CD4-positive, alpha-beta T cell treated with Interleukin-1 beta for 1 hour (primary cell): ENCODE results near the gene MEG3.

Experiments used
- DNase-seq, 2 donors: peaks; one replicate each; pipeline ENCODE4 v3.0.0-alpha.2; 2020 to 2022

The MEG3 gene

DNA sequence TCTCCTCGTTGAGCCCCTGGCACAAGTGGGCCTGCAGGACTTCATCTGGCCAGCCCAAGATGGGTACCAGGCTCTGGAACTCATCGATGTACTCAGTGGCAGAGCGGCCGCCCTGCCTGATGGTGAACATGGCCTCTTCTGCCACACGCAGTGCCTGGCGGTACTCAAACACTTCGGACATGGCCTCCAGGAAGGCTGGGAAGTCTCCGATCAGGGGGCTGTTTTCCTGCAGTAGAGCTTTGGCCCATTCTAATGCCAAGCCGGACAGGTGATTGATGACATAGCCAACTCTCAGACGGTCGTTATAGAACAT, 57.8 kb downstream of the MEG3 start:
- DNase-seq: no peak

DNA sequence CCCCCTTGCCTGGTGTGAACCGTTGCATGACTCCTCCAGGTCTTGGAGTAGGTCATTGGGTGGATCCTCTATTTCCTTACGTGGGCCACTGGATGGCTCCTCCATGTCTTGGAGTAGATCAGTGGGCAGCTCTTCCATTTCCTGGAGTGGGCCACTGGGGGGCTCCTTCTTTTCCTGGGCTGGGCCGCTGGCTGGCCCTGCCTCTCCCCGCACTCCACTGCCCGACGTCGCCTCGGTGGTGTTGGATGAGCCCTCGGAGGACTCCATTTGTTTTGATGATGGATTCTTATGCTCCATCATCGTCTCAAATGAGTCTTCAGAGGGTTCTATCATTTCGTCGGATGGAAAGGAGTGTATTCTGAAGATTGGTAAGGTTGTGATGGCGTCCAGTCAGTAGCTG, 58.5 kb downstream of the MEG3 start:
- no peak for DNase-seq

GRCh38 chr14:100885196-100885595, 59.3 kb downstream of the MEG3 start:
- no peak for DNase-seq

DNA sequence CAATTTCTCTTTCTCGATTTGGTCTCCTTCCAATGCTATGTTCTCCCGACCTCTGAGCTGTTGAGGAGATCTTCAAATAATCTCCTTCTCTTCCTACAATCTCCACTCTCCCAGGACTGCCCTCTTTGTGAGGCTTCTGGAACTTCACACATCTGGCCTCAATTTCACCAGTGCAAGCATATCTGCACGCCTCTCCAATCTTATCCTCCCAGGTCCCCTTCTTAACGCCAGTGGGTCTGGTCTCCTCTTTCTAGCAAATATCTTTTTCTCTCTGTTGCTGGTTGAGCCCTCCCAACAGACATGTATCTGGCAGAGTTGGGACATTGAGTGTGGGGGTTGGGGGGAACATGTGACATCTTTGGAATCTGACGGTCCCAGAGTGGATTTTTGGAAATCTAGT, 59.7 kb downstream of the MEG3 start:
- no peak for DNase-seq

DNA sequence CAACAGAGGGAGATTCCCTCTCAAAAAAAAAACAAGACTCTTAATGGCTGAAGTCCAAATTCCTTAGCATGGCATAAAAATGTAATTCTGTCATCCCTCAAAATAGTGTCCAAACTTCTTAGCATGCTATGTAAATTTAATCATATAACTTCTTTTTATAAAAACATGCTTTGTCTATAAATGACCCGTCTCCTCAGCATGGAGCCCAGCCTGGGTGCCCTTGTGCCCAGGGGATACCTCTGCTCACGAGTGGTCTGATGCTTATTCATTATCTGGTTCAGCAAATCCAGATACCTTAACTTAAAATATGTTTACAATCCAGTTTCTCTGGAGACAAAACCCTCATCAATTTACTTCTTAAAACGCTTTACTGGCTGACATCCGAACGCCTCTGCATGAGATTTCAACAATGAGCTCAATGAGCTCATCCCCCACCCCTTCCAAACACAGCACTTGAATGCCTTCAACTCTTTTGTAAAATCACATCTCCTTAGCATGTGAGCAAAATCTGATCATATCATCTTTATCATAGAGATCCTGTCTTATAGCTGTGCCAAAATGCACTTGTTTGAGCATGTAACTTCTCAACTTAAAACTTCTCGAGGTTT, 61.9 kb downstream of the MEG3 start:
- no peak for DNase-seq

DNA sequence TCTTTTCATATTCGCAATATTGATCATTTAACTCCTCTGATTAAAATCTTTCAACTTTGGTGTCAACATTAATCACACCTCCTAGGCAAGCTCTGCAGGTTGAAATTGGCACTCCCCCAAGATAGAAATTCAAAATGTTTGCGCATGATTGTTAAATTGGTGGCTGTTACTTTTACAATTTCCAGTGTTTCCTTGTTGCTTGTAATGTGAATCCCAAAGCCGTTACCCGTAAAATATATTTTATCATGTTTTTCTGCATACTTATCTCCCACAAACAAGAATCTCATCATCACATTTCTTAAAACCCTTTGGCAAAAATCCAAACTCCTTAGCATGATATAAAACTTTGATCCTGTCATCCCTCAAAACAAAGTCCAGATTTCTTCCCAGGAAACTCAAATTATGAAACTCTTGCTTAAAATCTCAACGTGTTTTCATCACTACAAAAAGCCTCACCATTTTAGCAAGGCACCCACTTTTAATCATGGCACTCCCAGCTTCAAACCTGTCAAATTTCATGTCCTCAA, 62.9 kb downstream of the MEG3 start:
- no peak for DNase-seq

- DNase-seq: no peak
Observed at GRCh38 chr14:100889641-100890040, 63.7 kb downstream of the MEG3 start.

- no peak for DNase-seq
Observed at GRCh38 chr14:100890061-100890850, 64.3 kb downstream of the MEG3 start.

DNA sequence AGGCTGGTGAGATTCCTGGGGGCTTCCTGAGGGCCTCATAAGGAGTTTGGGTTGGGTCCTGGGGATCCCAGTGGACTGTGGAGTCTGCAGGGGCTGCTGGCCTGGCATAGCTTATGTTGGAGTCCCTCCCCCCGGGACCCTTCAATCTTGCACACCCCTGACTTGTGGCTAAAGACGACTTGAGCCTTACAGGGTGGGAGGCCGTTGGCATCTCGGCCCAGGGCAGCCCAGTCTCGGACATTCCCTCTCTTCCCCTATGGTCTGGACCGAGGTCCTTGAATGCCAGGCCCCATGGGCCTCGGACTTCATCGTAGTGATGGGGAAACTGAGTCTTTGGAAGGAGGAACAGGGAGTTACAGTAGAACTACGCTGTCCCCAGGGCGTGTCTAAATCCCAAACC, 65.1 kb downstream of the MEG3 start:
- no peak for DNase-seq

- no peak for DNase-seq
Observed at GRCh38 chr14:100891501-100892445, 65.9 kb downstream of the MEG3 start.

DNA sequence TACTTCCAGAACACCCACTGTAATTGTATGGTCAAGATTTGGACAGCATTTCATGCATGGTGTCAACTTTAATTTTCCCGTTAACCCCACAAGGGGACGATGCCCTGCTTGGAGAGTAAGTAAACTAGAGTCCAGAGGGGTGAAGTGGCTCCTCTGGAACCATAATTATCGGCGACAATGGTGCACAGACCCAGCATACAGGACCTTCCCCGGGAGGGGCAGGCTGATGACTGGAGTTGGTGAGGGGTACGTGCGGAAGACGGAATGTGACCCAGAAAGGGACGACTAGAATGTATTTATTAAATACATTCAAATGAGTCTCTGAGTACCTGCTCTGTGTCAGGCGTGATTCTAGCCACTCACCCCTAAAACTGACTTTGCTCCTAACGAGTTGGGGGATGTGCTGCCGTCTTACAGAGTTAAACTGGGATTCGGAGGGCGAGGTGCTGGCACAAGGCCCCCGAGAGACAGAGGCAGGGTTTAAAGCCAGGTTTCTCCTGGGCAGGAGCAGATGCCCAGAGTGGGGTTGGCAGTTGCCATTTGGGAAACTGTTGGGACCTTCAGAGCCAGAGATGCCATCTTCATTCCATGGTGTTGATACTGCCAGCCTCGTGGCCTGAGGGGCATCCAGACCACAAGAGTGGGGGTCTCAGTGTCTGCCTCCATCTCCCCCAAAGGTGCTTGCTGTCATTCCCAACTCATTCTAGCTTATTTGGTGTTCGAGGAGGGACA, 66.7 kb downstream of the MEG3 start:
- no peak for DNase-seq

DNA sequence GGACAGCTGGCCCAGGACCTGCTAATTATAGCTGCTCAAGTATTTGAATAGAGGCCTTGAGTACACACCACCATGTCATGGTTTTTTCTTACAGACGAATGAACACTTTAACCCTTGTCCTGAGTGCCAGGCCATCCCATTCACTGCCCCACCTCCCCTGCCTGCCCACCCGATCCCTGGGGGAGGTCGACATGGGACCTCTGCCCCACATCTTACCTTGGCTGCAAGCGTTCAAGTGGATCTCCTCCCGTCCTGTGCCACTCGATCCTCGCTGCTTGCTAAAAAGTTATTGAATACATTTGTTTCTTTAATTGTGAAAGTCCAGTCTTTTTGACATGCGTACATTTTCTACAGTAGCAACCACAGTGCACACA, 67.3 kb downstream of the MEG3 start:
- no peak for DNase-seq

DNA sequence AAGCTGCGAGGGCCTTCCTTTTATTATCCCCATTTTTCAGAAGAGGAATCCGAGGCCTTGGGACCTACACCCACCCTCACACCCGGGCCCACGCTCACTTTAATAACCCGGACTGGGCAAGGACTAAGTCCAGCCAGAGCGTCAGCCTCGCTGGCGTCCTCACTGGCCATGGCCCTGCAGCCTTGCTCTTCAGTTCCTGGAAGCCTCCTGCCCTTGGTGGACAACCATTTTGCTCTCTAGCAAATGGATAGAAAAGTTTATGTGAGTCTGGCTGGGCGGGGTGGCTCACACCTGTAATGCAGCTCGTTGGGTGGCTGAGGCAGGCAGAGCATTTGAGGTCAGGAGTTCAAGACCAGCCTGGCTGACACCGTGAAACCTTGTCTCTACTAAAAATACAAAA, 67.8 kb downstream of the MEG3 start:
- no peak for DNase-seq

DNA sequence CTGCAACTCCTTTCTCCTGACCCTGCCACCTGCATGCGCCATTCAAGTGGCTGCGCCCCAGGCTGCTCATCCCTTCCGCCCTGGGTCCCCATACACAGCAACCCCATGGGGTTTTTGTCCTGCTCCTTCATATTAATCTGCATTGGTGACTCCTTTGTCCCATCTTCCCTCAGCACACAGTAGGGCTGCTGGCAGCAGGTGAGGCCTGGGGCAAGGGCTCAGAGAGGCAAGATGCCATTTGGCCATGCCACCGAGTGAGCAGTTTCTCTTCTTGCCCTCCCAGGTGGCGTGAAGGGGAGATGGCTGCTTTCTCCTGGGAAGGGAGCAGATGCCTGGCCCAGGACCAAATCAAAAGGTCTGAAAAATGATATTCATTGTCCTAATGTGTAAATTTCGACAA, 68.5 kb downstream of the MEG3 start:
- DNase-seq: no peak

GRCh38 chr14:100895411-100895810, 69.5 kb downstream of the MEG3 start:
- no peak for DNase-seq

GRCh38 chr14:100896369-100897060, 70.6 kb downstream of the MEG3 start:
- no peak for DNase-seq

GRCh38 chr14:100898465-100898864, 72.5 kb downstream of the MEG3 start:
- no peak for DNase-seq

DNA sequence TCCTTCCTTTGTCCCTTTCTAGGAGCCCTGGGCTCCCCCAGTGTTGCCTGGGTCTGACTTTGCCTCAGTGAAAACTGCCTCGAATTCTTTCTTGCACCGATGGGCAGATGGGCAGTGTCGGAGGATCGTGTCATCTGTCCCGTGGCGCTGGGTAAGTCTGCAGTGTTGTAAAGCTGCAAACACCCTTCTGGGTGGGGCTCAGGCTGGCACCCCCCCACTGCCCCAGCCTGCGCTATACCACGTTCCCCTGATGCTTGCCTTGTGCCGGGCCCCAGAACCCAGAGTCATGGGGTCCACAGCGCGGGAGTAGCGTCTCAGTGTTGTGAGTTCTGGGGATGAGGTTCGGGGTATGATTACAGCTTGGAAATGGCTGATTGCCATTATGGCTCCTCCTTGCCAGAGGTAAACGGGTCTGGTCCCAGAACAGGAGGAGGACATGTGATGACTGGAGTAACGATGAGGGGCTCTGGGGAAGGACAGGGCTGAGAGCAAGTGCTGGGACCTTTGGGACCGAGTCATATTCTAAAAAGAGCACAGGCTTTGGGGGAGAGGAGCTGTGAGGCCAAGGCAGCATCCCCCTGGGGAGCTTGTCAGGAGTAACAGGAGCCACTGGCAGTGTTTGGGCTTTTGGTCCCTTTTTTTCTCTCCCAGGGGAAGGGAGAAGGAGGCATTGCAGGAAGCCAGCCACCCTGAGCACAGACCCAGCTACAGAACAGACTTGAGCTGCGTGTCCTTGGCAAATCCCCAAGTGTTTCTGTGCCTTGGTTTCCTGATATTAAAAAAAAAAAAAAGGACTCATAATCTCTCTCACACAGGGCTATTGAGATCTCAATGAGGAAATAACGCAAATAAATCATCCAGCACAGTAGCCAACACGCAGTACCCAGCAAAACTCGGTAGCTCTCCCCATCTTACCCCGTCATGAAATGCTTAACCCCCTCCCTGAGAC, 73.3 kb downstream of the MEG3 start:
- DNase-seq: no peak

DNA sequence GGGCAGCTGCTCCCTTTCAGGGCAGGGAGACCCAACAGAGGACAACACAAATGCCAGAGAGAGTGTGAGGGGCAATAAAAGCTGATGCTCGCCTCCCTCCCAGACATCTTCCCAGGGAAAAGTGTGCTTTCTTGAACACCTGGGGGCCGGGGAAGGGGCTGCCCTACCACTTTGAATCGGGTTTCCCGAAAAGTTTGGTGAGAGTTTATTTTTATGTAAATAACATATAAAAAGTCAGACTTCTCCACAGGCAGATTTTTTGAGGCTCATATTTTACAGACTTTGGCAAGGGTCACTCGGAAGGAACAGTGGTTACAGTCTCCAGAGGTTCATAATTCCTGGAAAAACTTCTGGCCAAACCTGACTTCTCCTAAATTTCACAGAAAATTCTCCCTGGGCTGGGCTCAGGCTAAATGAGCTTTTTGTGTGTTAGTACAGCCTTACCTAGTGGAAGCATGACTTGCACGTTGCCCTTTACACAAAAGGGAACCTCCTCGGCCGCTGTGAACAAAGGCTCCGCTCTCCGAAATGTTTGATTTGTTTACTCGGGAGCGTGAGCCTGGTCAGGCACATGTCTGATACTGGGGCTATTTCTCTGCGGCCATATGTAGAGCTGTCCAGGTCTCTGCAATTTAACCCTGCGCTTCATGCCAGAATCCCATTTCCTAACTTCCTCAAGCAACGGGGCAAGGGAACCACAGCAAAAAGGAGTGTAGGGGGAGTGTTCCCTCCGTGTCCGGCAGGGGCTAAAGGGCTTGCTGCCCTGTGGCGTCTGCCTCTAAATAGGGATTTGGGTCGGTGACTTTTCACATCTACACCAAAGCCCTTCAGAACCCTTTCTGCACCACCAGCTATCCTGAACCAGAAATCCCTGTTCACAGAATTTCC, 74.2 kb downstream of the MEG3 start:
- no peak for DNase-seq

DNA sequence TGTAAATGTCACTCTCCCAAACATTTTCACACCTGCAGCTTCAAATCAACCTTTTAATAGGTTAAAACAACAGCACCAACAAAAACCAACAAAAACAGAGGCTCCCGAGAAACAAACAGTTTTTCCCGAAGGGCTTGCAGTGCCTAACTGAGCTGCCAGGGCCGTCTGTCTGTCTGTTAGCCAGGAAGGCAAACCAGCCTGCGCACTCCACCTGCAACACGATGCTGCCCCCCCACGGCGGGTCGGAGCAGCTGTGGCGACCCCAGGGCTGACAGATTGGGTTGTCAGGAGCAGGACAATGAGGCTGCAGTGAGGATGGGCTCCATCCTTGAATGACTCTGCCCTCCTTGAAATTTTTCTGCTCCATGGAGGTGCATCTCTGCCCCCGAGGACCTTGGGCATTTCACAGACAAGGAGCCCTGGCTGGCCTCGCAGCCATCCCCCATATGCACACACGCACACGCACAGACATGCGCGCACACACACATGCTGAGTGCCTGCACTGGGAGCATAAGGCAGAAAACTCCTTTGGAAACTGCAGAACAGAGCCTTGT, 75.0 kb downstream of the MEG3 start:
- DNase-seq: no peak
